Adrenal gland (tissue), 5 donors: Measurements from ENCODE around the gene ESR2.

ENCODE experiments used
- CTCF ChIP-seq, 6 experiments: fragments of 450-650 bp in 4 of 6; fragments of 200-600 bp in 2 of 6; sonication (generic) in 1 of 6; IDR thresholded peaks; 1 replicate in 5 of 6; 2 replicates in 1 of 6; pipeline versions ENCODE4 v1.5.1 to v1.8.0; 2016 to 2021; ENCODE audit warnings: antibody characterized with exemption in 6 of 6, mild to moderate bottlenecking in 2 of 6, moderate library complexity in 1 of 6
- POLR2A ChIP-seq, 2 donors: fragments of 450-650 bp; IDR thresholded peaks; one replicate each; pipeline ENCODE4 v1.6.1; 2017; ENCODE audit warnings: antibody characterized with exemption in 2 of 2, mild to moderate bottlenecking in 2 of 2, moderate library complexity in 1 of 2
- donor health status: DM: no; HTN: no; CAD: no.

GRCh38 chr14:64233531-64234190 is 60.5 kb downstream of the ESR2 start:
- TF ChIP-seq CTCF (IDR thresholded peaks at IDR 0.05) (no peak), POLR2A (IDR thresholded peaks at IDR 0.05) (no peak)
